Activated CD4-positive, CD25-positive, alpha-beta regulatory T cell (primary cell): ENCODE measurements around the gene CCDC7.
"Not testable (repeated sequence)": the region's sequence is repeated elsewhere in the genome, so short reads cannot be mapped to it uniquely, and the experiment has no call there.

Experiments used
- DNase-seq, 4 experiments: peaks; one replicate each; lab custom pipeline; 2025; lab: John Stamatoyannopoulos, UW

The CCDC7 gene

DNA sequence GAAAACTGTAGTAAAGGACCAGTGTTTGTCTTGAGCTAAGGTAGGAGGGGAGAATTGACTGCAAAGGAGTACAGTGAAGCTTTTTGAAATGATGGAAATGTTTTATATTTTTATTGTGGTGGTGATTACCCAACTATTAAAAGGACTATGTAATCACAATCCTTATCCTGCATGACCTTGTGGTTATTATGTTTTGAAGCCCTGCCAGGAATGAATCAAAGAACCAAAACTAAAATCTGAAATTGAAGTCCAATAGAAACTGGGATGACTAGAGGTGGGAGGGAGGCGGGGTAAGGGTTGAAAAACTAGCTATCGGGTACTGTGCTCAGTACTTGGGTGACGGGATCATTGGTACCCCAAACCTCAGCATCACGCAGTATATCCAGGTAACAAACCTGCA lies 8.2 kb downstream of the CCDC7 start:
- DNase-seq: no peak

DNA sequence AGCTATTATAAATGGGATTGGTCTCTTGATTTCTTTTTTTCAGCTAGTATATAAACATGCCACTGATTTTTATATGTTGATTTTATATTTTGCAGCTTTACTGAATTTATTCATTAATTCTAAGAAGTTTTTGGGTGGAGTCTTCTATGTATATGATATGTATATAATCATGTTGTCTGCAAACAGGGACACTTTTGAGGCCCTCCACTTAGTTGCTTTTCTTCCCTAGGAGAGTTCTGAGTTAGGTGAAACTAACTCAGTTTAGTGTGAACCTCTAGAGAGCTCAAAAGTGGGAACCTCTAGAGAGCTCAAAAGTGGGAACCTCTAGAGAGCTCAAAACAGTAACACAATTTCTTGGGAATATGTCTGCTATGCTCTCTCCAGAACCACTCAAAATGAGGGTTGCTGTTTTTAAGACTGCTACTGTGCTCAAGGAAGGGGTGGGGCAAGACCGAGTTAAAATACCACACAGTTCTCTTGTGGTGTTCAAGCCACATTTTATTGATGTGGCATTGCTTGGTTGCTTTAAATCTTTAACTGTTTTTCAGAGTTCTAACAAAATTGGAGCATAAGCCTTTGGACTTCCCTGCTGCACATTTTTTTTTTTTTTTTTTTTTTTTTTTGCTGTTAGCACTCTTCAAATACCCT lies 13.2 kb downstream of the CCDC7 start:
- peak in 2 of 4 experiments; percentile 5 to 20 for DNase-seq

DNA sequence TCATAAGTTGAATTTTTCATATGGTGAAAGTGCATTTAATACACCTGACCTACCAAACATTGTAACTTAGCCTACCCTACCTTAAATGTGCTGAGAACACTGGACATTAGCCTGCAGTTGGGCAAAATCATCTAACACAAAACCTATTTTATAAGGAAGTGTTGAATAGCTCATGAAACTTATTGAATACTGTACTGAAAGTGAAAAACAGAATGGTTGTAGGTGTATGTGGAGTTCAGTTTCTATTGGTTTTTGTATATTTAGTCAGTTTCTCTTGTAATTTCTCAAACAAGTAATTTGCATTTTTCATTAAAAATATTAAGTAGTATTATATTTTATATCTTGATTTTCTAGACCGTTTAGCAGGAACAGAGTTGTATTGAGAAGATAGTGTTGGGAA lies 15.3 kb downstream of the CCDC7 start:
- DNase-seq: no peak

DNA sequence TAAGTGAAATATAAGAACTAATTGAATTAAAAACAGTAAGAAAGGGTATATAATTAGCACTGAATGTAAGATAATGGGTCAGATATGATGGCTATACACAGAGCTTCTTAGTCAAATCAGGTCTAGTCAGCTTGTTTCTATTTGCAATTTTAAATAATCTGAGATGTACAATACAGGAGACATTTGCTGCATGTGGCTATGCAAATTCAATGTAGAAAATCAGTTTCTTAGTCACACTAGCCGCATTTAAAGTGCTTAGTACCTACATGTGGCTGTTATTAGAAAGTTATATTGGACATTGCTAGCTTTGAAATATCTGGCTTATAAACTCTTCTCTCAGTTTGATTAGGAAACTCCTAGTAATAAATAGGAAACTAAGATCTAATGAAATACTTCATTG lies 25.3 kb downstream of the CCDC7 start:
- DNase-seq: no peak

DNA sequence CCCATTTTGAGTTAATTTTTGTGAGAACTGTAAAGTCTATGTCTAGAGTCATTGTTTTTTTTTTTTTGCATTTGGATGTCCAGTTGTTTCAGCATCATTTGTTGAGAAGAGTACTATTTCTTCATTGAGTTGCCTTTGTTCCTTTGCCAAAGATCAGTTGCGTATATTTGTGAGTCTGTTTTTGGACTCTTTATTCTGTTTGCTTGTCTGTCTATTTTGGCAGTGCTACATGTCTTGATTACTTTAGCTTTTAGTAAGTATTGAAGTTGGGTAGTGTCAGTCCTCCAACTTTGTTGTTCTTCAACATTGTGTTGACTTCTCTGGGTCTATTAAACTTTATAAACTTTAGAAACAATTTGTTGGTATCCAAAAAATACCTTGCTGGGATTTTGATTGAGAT lies 31.6 kb downstream of the CCDC7 start:
- DNase-seq: no peak

DNA sequence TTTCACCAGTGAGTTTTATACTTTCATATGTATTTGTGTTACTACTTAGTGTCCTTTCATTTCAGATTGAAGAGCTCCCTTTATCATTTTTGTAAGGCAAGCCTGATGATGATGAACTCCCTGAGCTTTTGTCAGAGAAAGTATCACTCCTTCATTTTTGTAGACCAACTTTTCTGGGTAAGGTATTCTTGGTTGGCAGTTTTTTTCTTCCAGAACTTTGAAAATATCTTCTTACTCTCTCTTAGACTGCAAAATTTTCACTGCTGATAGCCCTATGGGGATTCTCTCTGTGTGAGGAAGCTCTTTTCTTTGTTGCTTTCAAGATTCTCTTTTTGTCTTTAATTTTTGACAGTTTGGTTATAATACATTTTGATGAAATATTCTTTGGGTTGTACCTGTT lies 35.7 kb downstream of the CCDC7 start:
- no peak for DNase-seq

DNA sequence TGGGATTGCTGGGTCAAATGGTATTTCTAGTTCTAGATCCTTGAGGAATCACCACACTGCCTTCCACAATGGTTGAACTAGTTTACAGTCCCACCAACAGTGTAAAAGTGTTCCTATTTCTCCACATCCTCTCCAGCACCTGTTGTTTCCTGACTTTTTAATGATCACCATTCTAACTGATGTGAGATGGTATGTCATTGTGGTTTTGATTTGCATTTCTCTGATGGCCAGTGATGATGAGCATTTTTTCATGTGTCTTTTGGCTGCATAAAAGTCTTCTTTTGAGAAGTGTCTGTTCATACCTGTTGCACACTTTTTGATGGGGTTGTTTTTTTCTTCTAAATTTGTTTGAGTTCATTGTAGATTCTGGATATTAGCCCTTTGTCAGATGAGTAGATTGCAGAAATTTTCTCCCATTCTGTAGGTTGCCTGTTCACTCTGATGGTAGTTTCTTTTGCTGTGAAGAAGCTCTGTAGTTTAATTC lies 37.1 kb downstream of the CCDC7 start:
- not testable (repeated sequence) for DNase-seq

DNA sequence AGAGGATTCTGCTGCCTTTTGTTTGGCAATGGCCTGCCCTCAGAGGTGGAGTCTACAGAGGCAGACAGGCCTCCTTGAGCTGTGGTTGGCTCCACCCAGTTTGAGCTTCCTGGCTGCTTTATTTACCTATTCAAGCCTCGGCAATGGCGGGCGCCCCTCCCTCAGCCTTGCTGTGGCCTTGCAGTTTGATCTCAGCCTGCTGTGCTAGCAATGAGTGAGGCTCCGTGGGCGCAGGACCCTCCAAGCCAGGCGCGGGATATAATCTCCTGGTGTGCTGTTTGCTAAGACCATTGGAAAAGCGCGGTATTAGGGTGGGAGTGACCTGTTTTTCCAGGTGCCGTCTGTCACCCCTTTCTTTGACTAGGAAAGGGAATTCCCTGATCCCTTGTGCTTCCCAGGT lies 42.1 kb downstream of the CCDC7 start:
- not testable (repeated sequence) for DNase-seq

DNA sequence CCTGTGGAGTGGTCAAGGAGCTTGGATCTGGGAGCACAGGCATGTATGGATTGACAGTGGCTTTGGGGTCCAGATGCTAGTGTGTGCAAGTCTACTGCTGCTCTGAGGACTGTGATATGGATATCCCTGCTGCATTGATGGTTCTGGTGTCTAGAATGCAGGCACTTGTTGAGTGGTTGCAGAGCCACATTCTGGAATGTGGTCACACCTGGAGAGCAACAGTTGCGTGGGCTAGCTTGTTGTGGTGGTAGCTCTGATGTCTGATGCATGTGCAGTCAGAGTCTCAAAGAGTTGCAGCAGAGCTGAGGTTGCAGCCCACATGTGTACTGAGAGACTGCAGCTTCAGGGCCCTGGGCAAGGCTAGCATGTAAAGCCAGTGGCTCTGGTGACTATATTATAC lies 43.2 kb downstream of the CCDC7 start:
- no peak for DNase-seq

DNA sequence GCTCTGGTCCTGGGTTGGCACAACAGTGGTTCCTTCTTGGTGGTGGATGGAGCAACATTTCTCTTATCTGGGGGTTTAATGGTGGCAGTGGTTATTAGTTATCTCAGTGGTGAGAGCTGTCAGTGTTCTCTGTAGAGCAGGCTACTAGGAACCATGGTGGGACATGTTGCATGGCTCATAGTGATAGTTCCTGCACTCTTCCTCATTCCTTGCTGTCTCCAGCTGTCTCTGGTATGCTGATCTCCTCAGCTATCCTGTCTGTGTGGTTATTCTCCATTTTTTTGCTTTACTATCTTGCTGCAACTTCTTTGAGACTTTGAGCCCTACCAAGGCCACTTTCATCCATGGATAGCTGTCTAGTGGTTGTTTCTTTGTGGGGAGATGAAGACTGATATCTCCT lies 44.0 kb downstream of the CCDC7 start:
- no peak for DNase-seq

DNA sequence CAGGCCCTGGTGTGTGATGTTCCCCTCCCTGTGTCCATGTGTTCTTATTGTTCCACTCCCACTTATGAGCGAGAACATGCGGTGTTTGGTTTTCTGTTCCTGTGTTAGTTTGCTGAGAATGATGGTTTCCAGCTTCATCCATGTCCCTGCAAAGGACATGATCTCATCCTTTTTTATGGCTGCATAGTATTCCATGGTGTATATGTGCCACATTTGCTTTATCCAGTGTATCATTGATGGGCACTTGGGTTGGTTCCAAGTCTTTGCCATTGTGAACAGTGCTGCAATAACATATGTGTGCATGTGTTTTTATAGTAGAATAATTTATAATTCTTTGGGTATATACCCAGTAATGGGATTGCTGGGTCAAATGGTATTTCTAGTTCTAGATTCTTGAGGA lies 48.6 kb downstream of the CCDC7 start:
- not testable (repeated sequence) for DNase-seq

DNA sequence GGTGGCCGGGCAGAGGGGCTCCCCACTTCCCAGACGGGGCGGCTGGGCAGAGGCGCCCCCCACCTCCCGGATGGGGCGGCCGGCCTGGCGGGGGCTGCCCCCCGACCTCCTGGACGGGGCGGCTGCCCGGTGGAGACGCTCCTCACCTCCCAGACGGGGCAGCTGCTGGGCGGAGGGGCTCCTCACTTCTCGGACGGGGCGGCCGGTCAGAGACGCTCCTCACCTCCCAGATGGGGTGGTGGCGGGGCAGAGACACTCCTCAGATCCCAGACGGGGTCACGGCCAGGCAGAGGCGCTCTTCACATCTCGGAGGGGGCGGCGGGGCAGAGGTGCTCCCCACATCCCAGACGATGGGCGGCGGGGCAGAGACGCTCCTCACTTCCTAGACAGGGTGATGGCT lies 54.2 kb downstream of the CCDC7 start:
- DNase-seq: not testable (repeated sequence)

DNA sequence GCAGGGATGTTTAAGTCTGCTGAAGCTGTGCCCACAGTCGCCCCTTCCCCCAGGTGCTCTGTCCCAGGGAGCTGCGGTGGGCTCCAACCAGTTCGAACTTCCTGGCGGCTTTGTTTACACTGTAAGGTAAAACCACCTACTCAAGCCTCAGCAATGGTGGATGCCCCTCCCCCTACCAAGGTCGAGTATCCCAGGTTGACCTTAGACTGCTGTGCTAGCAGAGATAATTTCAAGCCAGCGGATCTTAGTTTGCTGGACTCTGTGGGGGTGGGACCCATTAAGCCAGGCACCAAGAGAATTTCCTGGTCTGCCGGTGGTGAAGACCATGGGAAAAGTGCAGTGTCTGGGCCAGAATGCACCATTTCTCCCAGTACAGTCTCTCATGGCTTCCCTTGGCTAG lies 56.0 kb downstream of the CCDC7 start:
- DNase-seq: no peak

DNA sequence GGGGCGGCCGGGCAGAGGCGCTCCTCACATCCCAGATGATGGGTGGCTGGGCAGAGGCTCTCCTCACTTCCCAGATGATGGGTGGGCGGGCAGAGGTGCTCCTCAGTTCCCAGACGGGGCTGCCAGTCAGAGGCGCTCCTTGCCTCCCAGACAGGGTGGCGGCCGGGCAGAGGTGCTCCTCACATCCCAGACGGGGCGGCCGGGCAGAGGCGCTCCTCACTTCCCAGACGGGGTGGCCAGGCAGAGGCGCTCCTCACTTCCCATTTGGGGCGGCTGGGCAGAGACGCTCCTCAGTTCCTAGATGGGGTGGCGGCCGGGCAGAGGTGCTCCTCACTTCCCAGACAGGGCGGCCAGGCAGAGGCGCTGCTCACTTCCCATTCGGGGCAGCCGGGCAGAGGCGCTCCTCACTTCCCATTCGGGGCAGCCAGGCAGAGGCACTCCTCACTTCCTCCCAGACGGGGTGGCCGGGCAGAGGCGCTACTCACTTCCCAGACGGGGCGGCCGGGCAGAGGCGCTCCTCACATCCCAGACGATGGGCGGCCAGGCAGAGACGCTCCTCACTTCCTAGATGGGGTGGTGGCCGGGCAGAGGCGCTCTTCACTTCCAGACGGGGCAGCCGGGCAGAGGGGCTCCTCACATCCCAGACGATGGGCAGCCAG lies 60.0 kb downstream of the CCDC7 start:
- DNase-seq: not testable (repeated sequence)

DNA sequence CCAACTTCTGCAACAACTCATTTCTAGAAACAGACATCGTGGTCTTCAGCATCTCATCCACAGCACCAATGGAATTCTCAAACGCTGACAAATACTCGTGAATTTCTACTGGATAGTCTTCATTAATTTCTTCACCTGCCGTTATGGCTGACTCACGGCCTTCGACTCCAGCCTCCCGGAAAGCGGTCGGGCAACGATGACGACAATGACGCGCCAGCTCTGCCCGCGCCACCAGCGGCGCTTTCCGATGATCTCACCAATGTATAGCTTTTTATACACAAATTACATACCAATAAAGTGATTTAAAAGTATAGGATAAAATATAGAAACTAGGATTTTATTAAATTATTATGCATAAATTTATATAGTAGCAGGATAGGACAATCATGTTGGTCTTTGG lies 65.7 kb downstream of the CCDC7 start:
- no peak for DNase-seq

DNA sequence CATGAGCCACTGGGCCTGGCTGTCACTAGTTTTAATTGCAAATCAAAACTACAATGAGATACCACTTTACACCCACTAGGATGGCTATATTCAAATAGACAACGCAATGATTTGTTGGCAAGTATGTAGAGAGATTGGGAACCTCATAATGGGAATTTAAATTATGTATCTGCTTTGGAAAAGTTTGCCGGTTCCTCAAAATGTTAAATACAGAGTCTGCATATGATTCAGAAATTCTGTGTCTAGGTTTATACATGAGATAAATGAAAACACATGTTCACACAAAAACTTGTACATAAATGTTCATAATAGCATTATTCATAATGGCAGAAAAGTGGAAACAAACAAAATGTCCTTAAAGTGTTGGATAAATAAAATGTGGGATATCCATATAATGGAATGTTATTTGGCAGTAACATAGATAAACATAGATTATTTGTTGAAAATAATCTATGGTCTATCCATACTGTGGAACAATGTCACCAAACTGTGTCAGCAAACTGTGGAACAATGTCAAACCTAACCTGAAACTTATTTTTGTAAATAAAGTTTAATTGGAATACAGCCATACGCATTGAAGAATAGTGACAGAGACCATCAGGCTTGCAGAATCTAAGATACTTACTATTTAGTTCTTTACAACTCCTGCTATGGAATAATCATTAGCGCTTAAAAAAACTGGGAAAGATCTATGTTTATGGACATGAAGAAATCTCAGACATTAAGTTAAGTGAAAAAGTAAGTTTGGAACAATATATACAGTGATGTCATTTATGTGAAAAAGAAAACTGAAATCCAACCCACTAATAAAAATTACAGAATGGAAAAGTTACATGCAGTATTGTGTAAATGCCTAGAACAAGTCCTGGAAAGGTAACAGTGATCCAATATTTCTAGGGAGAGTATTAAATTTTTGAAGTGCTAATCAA lies 70.9 kb downstream of the CCDC7 start:
- DNase-seq: no peak

DNA sequence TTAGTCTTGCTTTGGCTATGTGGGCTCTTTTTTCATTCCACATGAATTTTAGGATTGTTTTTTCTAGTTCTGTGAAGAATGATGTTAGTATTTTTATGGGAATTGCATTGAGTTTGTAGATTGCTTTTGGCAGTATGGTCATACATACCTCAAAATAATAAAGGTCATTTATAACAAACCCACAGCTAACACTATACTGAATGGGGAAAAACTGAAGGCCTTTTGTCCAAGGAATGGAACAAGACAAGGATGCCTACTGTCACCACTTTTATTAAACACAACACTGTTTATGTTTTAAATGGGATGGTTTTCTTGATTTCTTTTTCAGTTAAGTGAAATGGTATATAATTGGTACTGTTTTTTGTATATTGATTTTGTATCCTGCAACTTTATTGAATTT lies 84.3 kb downstream of the CCDC7 start:
- DNase-seq: no peak

DNA sequence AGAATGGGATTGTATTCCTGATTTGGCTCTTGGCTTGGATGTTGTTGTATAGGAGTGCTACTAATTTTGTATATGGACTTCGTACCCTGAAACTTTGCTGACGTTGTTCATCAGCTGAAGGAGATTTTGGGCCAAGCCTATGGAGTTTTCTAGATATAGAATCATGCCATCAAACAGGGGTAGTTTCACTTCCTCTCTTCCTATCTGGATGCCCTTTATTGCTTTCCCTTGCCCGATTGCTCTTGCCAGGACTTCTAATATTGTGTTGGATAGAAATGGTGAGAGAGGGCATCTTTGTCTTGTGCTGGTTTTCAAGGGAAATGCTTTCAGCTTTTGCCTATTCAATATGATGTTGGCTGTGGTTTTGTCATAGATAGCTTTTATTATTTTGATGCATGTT lies 92.3 kb downstream of the CCDC7 start:
- no peak for DNase-seq

DNA sequence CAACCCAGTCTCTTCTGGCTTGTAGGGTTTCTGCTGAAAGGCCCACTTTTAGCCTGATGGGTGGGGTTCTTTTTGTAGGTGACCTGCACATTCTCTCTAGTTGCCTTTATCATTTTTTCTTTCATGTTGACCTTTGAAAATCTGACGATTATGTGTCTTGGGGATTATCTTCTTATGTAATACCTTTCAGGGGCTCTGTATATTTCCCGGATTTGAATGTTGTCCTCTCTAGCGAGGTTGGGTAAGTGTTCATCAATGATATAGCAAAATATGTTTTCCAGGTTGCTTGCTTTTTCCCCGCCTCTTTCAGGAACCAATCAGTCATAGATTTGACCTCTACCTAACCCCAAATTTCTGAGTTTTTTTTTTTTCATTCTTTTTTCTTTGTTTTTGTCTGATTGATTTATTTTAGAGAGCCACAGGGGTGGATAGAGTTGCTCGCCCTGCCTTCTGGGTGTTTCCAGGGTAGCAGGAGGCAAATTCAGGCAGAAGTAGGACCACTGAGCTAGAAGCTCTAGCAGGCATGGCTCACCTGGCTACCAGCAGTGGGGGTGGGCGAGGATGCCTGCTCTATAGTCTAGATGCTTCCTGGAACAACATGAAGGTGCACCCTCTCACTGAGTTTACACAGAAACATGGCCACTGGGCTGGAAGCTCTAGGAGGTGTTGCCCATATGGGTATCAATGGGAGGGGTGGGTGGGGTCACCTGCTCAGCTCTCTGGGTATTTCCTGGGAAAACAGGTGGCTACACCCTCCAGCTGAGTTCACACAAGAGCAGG lies 94.9 kb downstream of the CCDC7 start:
- no peak for DNase-seq

DNA sequence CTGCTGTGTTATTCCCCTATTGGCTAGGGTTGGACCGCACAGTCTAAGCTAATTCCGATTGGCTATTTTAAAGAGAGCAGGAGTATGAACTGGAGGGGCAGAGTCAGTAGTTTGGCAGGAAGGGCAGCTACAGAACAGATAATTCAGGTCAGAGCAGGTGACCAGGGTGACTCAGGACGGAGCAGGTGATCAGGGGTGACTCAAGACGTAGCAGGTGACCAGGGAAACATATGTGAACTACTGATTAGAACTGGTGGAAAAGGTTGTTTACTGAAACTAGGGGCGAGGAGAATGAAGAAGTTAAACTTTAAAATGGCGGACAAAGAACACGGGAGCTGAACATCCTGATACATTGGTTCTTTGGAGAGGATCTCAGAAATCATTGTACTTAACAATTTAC lies 102.3 kb downstream of the CCDC7 start:
- no peak for DNase-seq

DNA sequence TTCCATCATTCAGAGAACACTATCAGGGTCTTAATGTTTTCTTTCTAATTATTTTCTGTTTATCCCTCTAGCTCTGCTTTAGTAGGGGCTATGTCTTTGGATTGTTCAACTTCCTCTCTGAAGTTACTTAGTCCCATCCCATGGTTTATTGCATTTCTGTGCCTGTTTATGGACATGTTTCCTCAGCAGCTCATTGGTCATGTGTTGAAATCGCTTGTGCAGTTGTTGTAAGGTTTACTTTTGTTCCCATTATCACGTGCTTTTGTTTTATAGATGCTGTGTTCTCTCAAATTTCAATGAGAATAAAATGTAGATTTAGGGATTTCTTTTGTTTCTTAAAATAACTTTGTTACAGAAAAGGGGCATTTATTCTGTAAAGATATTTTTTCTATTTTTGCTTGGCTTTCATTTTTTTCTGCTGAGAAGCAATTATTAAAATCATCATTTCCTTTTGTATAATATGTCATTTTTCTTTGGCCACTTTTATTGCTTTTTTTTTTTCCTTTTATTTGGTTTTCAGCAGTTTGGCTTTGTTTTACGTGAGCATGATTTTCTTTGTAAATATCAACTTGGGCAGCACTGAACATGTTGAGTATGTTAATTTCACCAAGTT lies 110.9 kb downstream of the CCDC7 start:
- DNase-seq: no peak

DNA sequence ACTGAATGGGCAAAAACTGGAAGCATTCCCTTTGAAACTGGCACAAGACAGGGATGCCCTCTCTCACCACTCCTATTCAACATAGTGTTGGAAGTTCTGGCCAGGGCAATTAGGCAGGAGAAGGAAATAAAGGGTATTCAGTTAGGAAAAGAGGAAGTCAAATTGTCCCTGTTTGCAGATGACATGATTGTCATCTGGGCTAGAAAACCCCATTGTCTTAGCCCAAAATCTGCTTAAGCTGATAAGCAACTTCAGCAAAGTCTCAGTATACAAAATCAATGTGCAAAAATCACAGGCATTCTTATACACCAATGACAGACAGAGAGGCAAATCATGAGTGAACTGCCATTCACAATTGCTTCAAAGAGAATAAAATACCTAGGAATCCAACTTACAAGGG lies 116.8 kb downstream of the CCDC7 start:
- DNase-seq: not testable (repeated sequence)
